Measurements from ENCODE around the gene A3GALT2. TPM values are rescaled to one million over a fixed set of nuclear protein-coding genes. Genes with fewer than 3 reads are reported as not detected.
"Not testable (repeated sequence)": the region's sequence is repeated elsewhere in the genome, so short reads cannot be mapped to it uniquely, and the experiment has no call there.

Gene A3GALT2
- total RNA-seq, 1 experiment from 2014 or later: not detected

DNA sequence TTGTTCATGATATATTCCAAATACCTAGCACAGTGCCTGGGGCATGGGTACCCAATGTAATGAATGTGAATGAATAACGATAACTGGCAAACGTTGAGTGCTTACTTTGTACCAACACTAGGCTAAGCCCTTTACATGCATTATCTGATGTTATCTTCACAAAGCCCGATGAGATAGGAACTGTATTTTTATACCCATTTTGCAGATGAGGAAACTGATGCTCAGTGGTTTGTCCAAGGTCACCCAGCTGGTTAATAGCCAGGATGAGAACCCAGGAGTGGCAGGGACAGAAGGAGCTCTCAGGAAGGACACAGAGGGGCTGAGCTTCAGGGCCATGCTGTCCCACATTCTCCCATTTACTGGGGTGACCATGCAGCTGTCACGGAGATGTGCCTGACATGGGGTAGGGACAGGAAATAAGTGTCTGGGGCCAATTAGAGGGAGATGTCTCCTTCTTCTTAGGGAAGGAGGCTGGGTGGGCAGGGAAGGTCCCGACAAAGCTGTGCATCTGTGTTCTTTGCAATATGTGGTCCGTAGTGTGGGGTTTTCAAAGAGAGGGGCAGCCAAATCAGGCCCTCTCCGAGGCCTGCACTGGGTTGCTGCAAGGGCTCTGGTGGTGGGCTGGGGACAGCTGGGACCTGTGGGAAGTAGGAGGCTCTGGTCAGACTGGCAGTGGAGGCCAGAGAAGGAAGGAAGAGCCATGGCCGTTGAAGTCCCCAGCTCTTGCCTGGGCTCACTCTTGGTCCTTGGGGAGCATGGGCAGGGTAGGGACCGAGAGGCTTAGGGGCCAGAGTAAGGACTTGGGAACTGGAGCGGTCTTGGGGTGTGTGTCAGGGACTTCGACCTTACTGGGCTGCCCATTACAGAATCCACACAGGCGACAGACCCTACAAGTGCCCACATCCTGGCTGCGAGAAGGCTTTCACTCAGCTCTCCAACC lies 26.6 kb downstream of the A3GALT2 start:
- H4K20me1 ChIP-seq (ENCODE audit: insufficient read depth, low read depth, low read length): no peaks in the 10 kb centered on the region
- no peak for DNase-seq
- no peak overlapping the region for H3K4me3 ChIP-seq (ENCODE audit: low read length)
- H3K9ac ChIP-seq (ENCODE audit: low read length): no peak overlapping the region
- no peaks in the 10 kb centered on the region for H3K9me2 ChIP-seq (replicated peaks; ENCODE audit: insufficient read depth, low read length)
- no peaks in the 10 kb centered on the region for H3K27me3 ChIP-seq (ENCODE audit: low read length)
- H3K36me3 ChIP-seq (ENCODE audit: insufficient read depth, low read length): no peaks in the 10 kb centered on the region
- H3K4me2 ChIP-seq (ENCODE audit: low read depth, low read length, poor library complexity, severe bottlenecking): no peak overlapping the region
- H2AFZ ChIP-seq (ENCODE audit: low read length): no peak overlapping the region
- no peaks in the 10 kb centered on the region for H3K79me2 ChIP-seq (ENCODE audit: low read length)
- no peak overlapping the region for H3K27ac ChIP-seq (ENCODE audit: low read length)
- H3K4me1 ChIP-seq (ENCODE audit: low read length): no peaks in the 10 kb centered on the region
- no peaks in the 10 kb centered on the region for H3K9me3 ChIP-seq (ENCODE audit: low read length)

DNA sequence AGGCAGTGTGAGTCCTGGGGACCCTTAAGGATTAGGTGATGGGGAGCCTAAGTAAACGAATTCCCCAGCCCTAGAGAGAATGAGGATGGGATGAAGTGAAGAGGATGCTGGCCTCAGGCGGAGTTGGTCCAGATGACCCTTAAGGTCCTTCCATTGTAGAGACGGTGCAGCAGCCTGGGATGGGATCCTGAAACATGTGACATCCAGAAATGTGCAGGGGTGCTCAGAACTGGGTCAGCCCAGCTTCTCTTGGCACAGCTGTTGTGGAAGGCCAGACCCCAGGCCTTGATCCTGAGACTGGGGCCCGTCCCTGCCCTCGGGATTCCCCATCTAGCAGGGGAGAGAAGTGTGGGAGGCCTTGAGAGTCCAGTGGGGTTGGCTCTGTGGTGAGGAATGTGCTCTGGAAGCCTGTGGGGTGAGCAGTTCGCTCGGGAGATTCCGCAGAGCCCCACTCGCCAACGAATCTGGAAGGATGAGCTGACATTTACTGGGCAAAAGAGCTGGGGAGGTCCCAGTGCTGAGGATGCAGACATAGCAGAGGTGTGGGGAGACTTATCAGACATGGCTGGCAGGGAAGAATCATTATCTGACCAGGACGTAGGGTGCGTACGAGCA lies 28.1 kb downstream of the A3GALT2 start:
- no peak overlapping the region for H3K9ac ChIP-seq (ENCODE audit: low read length)
- no peaks in the 10 kb centered on the region for H3K27me3 ChIP-seq (ENCODE audit: low read length)
- H3K79me2 ChIP-seq (ENCODE audit: low read length): no peaks in the 10 kb centered on the region
- no peak overlapping the region for H3K4me3 ChIP-seq (ENCODE audit: low read length)
- no peak overlapping the region for H3K4me2 ChIP-seq (ENCODE audit: low read depth, low read length, poor library complexity, severe bottlenecking)
- H3K4me1 ChIP-seq (ENCODE audit: low read length): no peaks in the 10 kb centered on the region
- no peaks in the 10 kb centered on the region for H3K36me3 ChIP-seq (ENCODE audit: insufficient read depth, low read length)
- no peak overlapping the region for H3K27ac ChIP-seq (ENCODE audit: low read length)
- no peak for DNase-seq
- no peak overlapping the region for H2AFZ ChIP-seq (ENCODE audit: low read length)
- H3K9me2 ChIP-seq (replicated peaks; ENCODE audit: insufficient read depth, low read length): no peaks in the 10 kb centered on the region
- no peaks in the 10 kb centered on the region for H3K9me3 ChIP-seq (ENCODE audit: low read length)
- no peaks in the 10 kb centered on the region for H4K20me1 ChIP-seq (ENCODE audit: insufficient read depth, low read depth, low read length)

DNA sequence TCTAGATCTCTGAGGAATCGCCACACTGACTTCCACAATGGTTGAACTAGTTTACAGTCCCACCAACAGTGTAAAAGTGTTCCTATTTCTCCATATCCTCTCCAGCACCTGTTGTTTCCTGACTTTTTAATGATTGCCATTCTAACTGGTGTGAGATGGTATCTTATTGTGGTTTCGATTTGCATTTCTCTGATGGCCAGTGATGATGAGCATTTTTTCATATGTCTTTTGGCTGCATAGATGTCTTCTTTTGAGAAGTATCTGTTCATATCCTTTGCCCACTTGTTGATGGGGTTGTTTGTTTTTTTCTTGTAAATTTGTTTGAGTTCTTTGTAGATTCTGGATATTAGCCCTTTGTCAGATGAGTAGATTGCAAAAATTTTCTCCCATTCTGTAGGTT lies 30.3 kb downstream of the A3GALT2 start:
- DNase-seq; H3K27ac ChIP-seq (ENCODE audit: low read length); H3K79me2 ChIP-seq (ENCODE audit: low read length); H3K4me2 ChIP-seq (ENCODE audit: low read depth, low read length, poor library complexity, severe bottlenecking); H4K20me1 ChIP-seq (ENCODE audit: insufficient read depth, low read depth, low read length); H3K36me3 ChIP-seq (ENCODE audit: insufficient read depth, low read length); H3K4me3 ChIP-seq (ENCODE audit: low read length); H3K27me3 ChIP-seq (ENCODE audit: low read length); H3K9me2 ChIP-seq (replicated peaks; ENCODE audit: insufficient read depth, low read length); H2AFZ ChIP-seq (ENCODE audit: low read length); H3K4me1 ChIP-seq (ENCODE audit: low read length); H3K9me3 ChIP-seq (ENCODE audit: low read length); H3K9ac ChIP-seq (ENCODE audit: low read length): not testable (repeated sequence)

DNA sequence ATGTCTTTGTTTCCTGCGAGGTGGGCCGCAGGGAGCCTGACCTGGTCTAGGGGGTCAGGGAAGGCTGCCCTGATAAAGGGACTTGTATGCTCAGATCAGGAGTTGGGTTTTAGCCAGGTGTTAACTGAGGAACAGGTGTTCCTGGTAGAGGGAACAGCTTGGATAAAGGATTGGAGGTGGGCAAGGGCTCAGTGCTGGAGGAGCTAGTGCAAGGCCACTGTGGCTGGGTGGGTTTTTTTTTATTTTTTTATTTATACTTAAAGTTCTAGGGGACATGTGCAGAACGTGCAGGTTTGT lies 31.1 kb downstream of the A3GALT2 start:
- Histone ChIP-seq H3K9me3 (ENCODE audit: low read length) (no peaks in the 10 kb centered on the region), H3K4me2 (ENCODE audit: low read depth, low read length, poor library complexity, severe bottlenecking) (no peak overlapping the region), H3K9me2 (replicated peaks; ENCODE audit: insufficient read depth, low read length) (no peaks in the 10 kb centered on the region), H2AFZ (ENCODE audit: low read length) (no peak overlapping the region), H3K4me1 (ENCODE audit: low read length) (no peaks in the 10 kb centered on the region), H3K27me3 (ENCODE audit: low read length) (no peaks in the 10 kb centered on the region), H4K20me1 (ENCODE audit: insufficient read depth, low read depth, low read length) (no peaks in the 10 kb centered on the region), H3K9ac (ENCODE audit: low read length) (no peak overlapping the region), H3K36me3 (ENCODE audit: insufficient read depth, low read length) (no peaks in the 10 kb centered on the region), H3K79me2 (ENCODE audit: low read length) (no peaks in the 10 kb centered on the region), H3K4me3 (ENCODE audit: low read length) (no peak overlapping the region), H3K27ac (ENCODE audit: low read length) (no peak overlapping the region)
- no peak for DNase-seq

DNA sequence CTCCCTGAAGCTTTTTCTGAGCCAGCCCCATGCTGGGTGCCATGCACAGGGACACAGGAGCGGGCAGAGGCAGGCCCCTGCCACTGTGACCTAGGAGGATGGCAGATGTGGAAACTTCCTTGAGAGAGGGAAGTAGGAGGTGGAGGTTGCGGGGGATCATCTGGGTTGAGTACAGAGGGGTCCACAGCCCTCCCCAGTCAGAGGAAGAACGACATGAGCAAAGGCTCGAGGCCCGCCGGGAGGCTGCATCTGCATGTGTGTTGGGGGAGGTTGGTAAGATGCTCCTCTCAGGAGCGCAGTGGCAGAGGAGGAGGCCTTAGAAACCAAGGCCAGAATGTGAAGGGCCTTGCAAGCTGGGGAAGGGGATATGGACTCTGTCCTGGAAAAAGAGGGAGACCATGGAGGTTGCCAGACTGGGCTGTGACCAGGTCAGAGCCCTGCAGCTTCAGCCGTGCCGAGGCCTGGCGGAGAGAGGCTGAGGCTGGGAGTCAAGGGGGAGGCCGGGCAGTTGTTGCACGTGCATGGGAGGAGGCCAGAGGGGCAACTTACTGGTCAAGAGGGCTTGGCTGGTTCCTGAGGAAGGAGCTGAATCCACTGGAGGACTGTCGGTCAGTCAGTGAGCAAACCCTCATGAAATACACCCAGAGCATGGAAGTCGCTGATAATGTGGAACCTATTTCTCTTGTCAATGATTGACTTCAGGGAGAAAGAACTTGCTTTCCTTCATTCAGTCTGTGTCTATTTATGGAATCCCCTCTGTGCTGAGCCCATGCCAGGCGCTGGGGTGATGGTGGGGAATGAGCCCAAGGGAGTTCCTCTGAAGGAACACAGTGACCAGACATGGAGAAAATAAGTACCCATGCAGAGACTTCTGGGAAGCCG lies 31.7 kb downstream of the A3GALT2 start:
- Histone ChIP-seq H3K36me3 (ENCODE audit: insufficient read depth, low read length) (no peaks in the 10 kb centered on the region), H4K20me1 (ENCODE audit: insufficient read depth, low read depth, low read length) (no peaks in the 10 kb centered on the region), H2AFZ (ENCODE audit: low read length) (no peak overlapping the region), H3K9me2 (replicated peaks; ENCODE audit: insufficient read depth, low read length) (no peaks in the 10 kb centered on the region), H3K4me2 (ENCODE audit: low read depth, low read length, poor library complexity, severe bottlenecking) (no peak overlapping the region), H3K4me3 (ENCODE audit: low read length) (no peak overlapping the region), H3K27ac (ENCODE audit: low read length) (no peak overlapping the region), H3K9ac (ENCODE audit: low read length) (no peak overlapping the region), H3K4me1 (ENCODE audit: low read length) (no peaks in the 10 kb centered on the region), H3K79me2 (ENCODE audit: low read length) (no peaks in the 10 kb centered on the region), H3K27me3 (ENCODE audit: low read length) (no peaks in the 10 kb centered on the region), H3K9me3 (ENCODE audit: low read length) (no peaks in the 10 kb centered on the region)
- DNase-seq: no peak

DNA sequence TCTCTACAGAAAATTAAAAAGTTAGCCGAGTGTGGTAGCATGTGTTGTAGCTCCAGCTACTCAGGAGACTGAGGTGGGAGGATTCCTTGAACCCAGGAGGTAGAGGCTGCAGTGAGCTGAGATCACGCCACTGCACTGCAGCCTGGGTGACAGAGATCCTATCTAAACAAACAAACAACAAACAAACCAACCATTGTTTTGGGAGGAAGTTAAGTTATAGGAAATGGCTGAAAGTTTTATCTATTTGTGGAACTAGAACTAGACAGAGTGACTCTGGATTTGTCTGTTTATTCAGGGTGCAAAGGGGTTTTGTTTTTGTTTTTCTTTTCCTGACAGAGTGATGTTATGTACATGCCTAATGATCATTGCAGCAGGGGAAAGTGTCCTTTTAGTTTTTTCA lies 33.6 kb downstream of the A3GALT2 start:
- no peaks in the 10 kb centered on the region for H3K79me2 ChIP-seq (ENCODE audit: low read length)
- no peak for DNase-seq
- H3K9me2 ChIP-seq (replicated peaks; ENCODE audit: insufficient read depth, low read length): no peaks in the 10 kb centered on the region
- no peaks in the 10 kb centered on the region for H3K4me1 ChIP-seq (ENCODE audit: low read length)
- no peak overlapping the region for H3K9ac ChIP-seq (ENCODE audit: low read length)
- no peak overlapping the region for H3K4me3 ChIP-seq (ENCODE audit: low read length)
- H3K36me3 ChIP-seq (ENCODE audit: insufficient read depth, low read length): no peaks in the 10 kb centered on the region
- no peak overlapping the region for H3K4me2 ChIP-seq (ENCODE audit: low read depth, low read length, poor library complexity, severe bottlenecking)
- no peak overlapping the region for H3K27ac ChIP-seq (ENCODE audit: low read length)
- no peaks in the 10 kb centered on the region for H3K9me3 ChIP-seq (ENCODE audit: low read length)
- no peak overlapping the region for H2AFZ ChIP-seq (ENCODE audit: low read length)
- no peaks in the 10 kb centered on the region for H4K20me1 ChIP-seq (ENCODE audit: insufficient read depth, low read depth, low read length)
- H3K27me3 ChIP-seq (ENCODE audit: low read length): no peaks in the 10 kb centered on the region

DNA sequence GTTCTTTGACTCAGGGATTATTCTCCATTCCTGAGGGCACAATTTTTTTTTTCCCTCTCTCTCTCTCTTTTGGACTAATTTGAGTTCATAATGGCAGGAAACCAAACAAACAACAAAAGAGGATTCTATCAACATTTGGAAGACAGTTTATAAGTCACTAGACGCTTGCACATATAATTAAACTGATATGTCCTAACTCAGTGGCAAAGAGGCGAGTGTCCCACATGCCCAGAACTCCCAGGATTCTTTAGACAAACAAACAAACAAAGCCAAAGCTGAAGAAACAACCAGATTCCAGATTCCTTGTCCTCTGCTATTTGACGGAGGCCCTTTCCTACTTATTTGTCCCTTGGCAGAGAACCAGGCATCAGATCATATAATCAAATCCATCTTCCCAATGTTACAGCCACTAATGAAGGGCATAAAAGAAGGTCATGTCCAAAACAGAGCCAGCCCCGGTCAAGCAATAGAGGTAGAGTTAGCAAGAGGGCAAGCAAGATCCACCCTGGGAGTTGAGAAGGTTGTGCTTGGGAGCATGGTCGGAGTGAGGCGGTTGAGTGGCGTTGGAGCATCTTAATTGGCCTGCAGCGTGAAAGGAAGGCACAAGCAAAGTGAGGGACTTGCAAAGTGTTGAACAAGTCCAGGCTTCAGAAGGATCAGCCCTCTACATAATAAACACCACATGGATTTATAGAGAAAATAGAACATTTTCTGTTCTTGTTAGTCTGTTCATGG lies 34.3 kb downstream of the A3GALT2 start:
- Histone ChIP-seq H4K20me1 (ENCODE audit: insufficient read depth, low read depth, low read length) (no peaks in the 10 kb centered on the region), H3K79me2 (ENCODE audit: low read length) (no peaks in the 10 kb centered on the region), H3K27me3 (ENCODE audit: low read length) (no peaks in the 10 kb centered on the region), H3K9ac (ENCODE audit: low read length) (no peak overlapping the region), H3K4me2 (ENCODE audit: low read depth, low read length, poor library complexity, severe bottlenecking) (no peak overlapping the region), H3K36me3 (ENCODE audit: insufficient read depth, low read length) (no peaks in the 10 kb centered on the region), H2AFZ (ENCODE audit: low read length) (no peak overlapping the region), H3K9me2 (replicated peaks; ENCODE audit: insufficient read depth, low read length) (no peaks in the 10 kb centered on the region), H3K4me1 (ENCODE audit: low read length) (no peaks in the 10 kb centered on the region), H3K27ac (ENCODE audit: low read length) (no peak overlapping the region), H3K9me3 (ENCODE audit: low read length) (no peaks in the 10 kb centered on the region), H3K4me3 (ENCODE audit: low read length) (no peak overlapping the region)
- DNase-seq: no peak

All from Karpas-422 (cell line).